ENCODE measurements around the gene SCN9A.
A peak's percentile ranks its signal among the peaks of the same experiment; 100 is the strongest.

DNA sequence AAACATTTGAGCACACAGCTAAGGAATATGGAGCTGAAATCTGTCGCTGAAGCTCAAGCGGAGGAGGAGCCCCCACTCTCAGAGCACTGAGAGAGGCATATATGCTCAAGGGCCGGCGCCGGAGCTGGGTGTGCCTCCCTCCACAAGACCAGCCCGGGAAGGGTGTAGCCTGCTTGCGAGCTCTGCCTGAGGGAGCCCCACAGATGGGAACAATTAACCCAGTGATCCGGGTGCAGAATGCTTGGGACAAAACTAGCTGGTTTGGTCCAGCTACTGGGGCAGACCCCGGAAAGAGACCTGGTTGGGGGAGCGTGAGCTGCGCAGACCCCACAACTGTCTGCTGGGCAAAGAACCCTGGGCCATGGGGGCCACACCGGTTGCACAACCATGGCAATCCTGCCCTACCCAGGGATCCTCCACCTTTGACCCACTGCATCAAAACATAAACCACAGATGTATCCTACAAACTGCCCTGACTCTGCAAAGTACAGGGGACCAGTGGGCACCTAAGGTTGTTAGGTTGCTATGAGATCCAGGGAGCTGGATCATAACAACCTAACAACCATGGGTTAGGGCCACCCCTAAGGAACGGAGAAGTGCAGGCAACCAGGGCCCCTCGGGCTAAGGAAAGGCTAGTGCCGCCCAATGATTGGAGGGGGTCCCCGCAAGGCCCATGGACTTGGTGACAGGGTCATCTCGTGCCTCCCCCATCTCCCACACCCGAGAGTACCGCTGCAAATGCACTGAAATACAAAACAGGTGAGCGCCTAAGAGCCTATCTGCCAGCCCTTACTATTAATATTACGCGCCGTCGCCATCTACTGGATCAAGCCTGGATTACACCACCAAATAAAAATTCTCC is 194.6 kb downstream of the SCN9A start:
- no peak for TF ChIP-seq POLR2AphosphoS5 (IDR thresholded peaks at IDR 0.05)
- TF ChIP-seq CTCF (IDR thresholded peaks at IDR 0.05): peak in 3 of 4 experiments; percentile 13 to 50 (median 47)
- TF ChIP-seq POLR2A (IDR thresholded peaks at IDR 0.05): no peak
